Measurements from ENCODE around the gene NELL1.

GRCh38 chr11:21472261-21472660, 802.9 kb downstream of the NELL1 start:
- TF ChIP-seq CTCF (IDR thresholded peaks at IDR 0.05; ENCODE audit: low read depth, low read length, poor library complexity, severe bottlenecking) (no peak), EZH2phosphoT487 (IDR thresholded peaks at IDR 0.05; ENCODE audit: borderline replicate concordance, low read length) (no peak)
